Calu3 (cell line): ENCODE measurements around the gene OLIG1. TPM values are rescaled to one million over a fixed set of nuclear protein-coding genes. Genes with fewer than 3 reads are reported as not detected.

Experiments
- BruUV-seq: library from RNA; stranded (reverse); fragments of 400-500 nt; replicated peaks from 2 replicates; lab custom pipeline; 2021; lab: Mats Ljungman, UMichigan
- CTCF ChIA-PET: fragments of 300-600 bp; sonication (Branson Sonifier 250); formaldehyde crosslinking; loops from one replicate; lab custom pipeline; 2022; ENCODE audit warnings: antibody characterized with exemption; lab: Charles Lee
- DNase-seq: peaks from one replicate; pipeline ENCODE4 v3.0.0; 2022
- H3K27ac Mint-ChIP-seq: one replicate; pipeline ENCODE4 v1.8.0; 2022; ENCODE audit warnings: mixed read lengths; ENCODE audit not compliant: unreplicated experiment
- H3K27me3 Mint-ChIP-seq: one replicate; pipeline ENCODE4 v1.8.0; 2022; ENCODE audit warnings: mixed read lengths; ENCODE audit not compliant: unreplicated experiment
- H3K36me3 Mint-ChIP-seq: one replicate; pipeline ENCODE4 v1.8.0; 2022; ENCODE audit warnings: mild to moderate bottlenecking, moderate library complexity, mixed read lengths; ENCODE audit not compliant: insufficient read depth, unreplicated experiment
- H3K4me1 Mint-ChIP-seq: one replicate; pipeline ENCODE4 v1.8.0; 2022; ENCODE audit warnings: mild to moderate bottlenecking, low read depth, mixed read lengths; ENCODE audit not compliant: unreplicated experiment
- H3K4me3 Mint-ChIP-seq: one replicate; pipeline ENCODE4 v1.8.0; 2022; ENCODE audit warnings: mild to moderate bottlenecking, low read depth, moderate library complexity, mixed read lengths; ENCODE audit not compliant: unreplicated experiment
- H3K9me3 Mint-ChIP-seq: one replicate; pipeline ENCODE4 v1.8.0; 2022; ENCODE audit warnings: low read depth, mixed read lengths; ENCODE audit not compliant: unreplicated experiment
- intact Hi-C: fragments of 100-400 bp; cut with micrococcal nuclease; formaldehyde crosslinking; loops from one replicate; pipeline ENCODE4 v1.10.0; 2022; ENCODE audit not compliant: unreplicated experiment
- total RNA-seq: library from RNA; stranded (reverse); gene quantifications from 2 replicates; pipeline ENCODE4 v1.2.3, GENCODE V29; 2022
- TF ChIP-seq, protein P1 (sequence below): fragments of 200-600 bp; IDR thresholded peaks from one replicate; pipeline ENCODE4 v1.8.0; 2022; ENCODE audit warnings: antibody characterized with exemption; ENCODE audit not compliant: unreplicated experiment

Gene OLIG1
- total RNA-seq, 1 experiment from 2014 or later: not detected

DNA sequence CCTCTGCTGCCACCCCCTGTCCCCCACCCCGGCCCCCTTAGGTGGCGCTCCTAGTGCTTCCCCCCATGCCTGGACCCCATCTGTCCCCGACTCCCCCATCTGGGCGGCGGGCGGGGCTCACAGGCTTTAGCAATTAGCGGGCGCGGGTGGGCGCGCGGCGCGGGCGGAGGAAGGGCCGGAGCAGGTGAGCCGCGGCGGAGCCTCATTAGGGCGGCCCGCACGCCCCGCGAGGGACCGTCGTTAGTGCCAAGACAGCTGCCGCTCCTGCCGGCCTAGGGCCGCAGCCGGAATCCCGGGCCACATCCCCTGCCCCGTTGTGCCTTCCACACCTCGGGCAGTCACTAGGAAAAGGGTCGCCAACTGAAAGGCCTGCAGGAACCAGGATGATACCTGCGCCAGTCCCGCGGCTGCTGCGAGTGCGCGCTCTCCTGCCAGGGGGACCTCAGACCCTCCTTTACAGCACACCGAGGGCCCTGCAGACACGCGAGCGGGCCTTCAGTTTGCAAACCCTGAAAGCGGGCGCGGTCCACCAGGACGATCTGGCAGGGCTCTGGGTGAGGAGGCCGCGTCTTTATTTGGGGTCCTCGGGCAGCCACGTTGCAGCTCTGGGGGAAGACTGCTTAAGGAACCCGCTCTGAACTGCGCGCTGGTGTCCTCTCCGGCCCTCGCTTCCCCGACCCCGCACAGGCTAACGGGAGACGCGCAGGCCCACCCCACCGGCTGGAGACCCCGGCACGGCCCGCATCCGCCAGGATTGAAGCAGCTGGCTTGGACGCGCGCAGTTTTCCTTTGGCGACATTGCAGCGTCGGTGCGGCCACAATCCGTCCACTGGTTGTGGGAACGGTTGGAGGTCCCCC is 36.6 kb upstream of the OLIG1 start:
- H3K4me3 Mint-ChIP-seq: no peak overlapping the region
- intact Hi-C loops: no loop called here
- H3K4me1 Mint-ChIP-seq: no peaks in the 10 kb centered on the region
- CTCF ChIA-PET: no interaction called here
- H3K9me3 Mint-ChIP-seq: no peaks in the 10 kb centered on the region
- TF ChIP-seq, protein P1, sequence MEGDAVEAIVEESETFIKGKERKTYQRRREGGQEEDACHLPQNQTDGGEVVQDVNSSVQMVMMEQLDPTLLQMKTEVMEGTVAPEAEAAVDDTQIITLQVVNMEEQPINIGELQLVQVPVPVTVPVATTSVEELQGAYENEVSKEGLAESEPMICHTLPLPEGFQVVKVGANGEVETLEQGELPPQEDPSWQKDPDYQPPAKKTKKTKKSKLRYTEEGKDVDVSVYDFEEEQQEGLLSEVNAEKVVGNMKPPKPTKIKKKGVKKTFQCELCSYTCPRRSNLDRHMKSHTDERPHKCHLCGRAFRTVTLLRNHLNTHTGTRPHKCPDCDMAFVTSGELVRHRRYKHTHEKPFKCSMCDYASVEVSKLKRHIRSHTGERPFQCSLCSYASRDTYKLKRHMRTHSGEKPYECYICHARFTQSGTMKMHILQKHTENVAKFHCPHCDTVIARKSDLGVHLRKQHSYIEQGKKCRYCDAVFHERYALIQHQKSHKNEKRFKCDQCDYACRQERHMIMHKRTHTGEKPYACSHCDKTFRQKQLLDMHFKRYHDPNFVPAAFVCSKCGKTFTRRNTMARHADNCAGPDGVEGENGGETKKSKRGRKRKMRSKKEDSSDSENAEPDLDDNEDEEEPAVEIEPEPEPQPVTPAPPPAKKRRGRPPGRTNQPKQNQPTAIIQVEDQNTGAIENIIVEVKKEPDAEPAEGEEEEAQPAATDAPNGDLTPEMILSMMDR: no peak
- BruUV-seq: no TSS peak
- no peak for DNase-seq
- peaks cover 81% of the 10 kb centered on the region for H3K27me3 Mint-ChIP-seq
- no peaks in the 10 kb centered on the region for H3K36me3 Mint-ChIP-seq
- H3K27ac Mint-ChIP-seq: no peak overlapping the region

DNA sequence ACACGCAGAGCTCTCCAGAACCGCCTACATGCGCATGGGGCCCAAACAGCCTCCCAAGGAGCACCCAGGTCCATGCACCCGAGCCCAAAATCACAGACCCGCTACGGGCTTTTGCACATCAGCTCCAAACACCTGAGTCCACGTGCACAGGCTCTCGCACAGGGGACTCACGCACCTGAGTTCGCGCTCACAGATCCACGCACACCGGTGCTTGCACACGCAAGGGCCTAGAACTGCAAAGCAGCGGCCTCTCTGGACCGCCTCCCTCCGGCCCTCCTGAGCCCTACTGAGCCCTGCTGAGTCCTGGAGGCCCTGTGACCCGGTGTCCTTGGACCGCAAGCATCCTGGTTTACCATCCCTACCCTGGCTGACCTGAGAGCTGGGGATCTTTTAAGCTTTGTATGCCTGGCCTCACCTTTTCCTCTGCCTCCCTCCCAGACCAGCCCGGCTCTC is 36.0 kb upstream of the OLIG1 start:
- BruUV-seq: no TSS peak
- no peaks in the 10 kb centered on the region for H3K4me1 Mint-ChIP-seq
- intact Hi-C loops: no loop called here

DNA sequence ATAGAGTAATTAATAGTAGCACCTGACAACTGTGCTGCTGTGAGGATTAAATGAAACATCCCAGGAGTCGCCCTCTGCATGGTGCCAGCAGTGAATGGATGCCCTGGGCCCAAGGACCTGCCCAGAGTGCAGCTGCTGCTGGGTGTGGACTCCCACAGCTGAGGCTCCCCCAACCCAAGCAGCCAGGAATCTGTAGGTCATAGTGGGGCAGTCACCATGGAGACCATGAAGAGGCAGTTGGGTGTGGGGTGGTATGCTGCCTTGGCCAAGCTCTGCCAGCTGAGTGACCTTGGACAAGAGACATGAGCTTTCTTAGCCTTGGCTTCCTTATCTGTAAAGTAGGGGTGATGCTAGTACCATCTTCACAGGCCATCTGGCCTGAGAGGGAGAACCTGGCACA is 34.8 kb upstream of the OLIG1 start:
- BruUV-seq: no TSS peak
- CTCF ChIA-PET: no interaction called here
- intact Hi-C loops: no loop called here
- Mint-ChIP-seq H3K9me3 (no peaks in the 10 kb centered on the region), H3K36me3 (no peaks in the 10 kb centered on the region), H3K27me3 (peaks cover 62% of the 10 kb centered on the region), H3K4me1 (no peaks in the 10 kb centered on the region), H3K27ac (no peak overlapping the region), H3K4me3 (no peak overlapping the region)
- no peak for DNase-seq
- TF ChIP-seq, protein P1: no peak

More for the DNA sequence above, 36.0 kb upstream of the OLIG1 start:
- Mint-ChIP-seq H3K9me3 (no peaks in the 10 kb centered on the region), H3K4me3 (no peak overlapping the region), H3K27ac (no peak overlapping the region), H3K27me3 (peaks cover 74% of the 10 kb centered on the region), H3K36me3 (no peaks in the 10 kb centered on the region)
- no peak for DNase-seq
- TF ChIP-seq, protein P1: no peak
- CTCF ChIA-PET: no interaction called here

DNA sequence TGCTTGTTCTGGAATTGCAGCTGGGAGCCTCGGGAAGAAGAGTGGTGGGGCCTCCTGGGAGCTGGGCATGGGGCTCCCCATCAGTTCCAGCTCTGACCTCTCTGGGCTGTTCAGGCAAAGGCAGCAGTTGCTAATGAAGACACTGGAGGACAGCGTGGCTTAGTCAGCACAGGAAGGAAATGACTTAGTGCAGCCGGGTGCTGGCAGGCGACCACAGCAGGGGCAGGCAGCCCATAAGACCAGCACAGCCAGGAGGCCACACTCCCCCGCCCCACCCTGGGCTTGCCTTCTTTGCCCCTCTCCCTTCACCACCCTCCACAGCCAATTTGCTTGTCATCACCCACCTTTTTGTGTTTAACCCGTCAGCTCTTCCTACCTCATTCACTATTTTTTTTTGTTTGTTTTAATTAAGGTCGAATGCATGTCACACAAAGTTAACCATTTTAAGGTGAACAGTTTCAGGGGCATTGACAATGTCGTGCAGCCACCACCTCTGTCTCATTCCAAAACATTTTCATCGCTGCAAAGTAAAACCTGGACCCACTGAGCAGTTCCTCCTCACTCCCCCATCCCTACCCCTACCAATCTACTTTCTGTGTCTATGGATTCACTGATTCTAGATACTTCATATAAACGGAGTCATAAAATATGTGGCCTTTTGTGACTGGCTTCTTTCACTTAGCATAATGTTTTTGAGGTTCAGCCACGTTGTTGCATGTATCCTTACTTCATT is 33.3 kb upstream of the OLIG1 start:
- no TSS peak for BruUV-seq
- TF ChIP-seq, protein P1: no peak
- H3K4me3 Mint-ChIP-seq: no peak overlapping the region
- H3K9me3 Mint-ChIP-seq: no peaks in the 10 kb centered on the region
- CTCF ChIA-PET: no interaction called here
- H3K36me3 Mint-ChIP-seq: no peaks in the 10 kb centered on the region
- DNase-seq: no peak
- no peaks in the 10 kb centered on the region for H3K4me1 Mint-ChIP-seq
- intact Hi-C loops: no loop called here
- H3K27me3 Mint-ChIP-seq: peaks cover 60% of the 10 kb centered on the region
- no peak overlapping the region for H3K27ac Mint-ChIP-seq
